ENCODE measurements around the gene ABI3.

DNA sequence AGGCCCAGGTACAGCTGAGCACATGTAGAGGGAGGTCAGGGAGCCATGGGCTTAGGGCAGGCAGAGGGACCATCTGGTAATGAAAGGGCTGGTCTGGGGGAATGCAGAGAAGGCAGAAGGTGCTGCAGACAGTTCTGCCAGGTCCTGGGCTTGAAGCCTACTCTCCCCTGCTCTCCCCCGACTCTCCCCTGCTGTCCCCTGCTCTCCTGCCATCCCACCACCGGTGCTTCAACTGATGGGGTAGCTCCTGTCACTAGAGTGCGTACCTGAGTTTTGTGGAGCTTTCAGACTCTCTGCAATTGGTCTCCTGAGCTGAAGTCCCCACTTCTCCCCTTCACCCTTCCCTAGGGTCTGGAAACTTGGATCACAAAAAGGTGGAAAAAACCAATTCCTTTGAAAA is 57.4 kb downstream of the ABI3 start:
- TF ChIP-seq CTCF (IDR thresholded peaks at IDR 0.05) (no peak), EZH2 (IDR thresholded peaks at IDR 0.05; ENCODE audit: borderline replicate concordance, insufficient read depth, low read depth, low read length, poor library complexity, severe bottlenecking) (no peak)
